GM10266 (cell line): ENCODE data around the gene GABRR3.

ENCODE experiments used
- DNase-seq: peaks from one replicate; pipeline ENCODE4 v3.0.0; 2012; ENCODE audit errors: extremely low spot score
- TF ChIP-seq, protein P1 (sequence below): IDR thresholded peaks from 2 replicates; pipeline ENCODE4 v1.5.1; 2012; ENCODE audit warnings: mild to moderate bottlenecking, low read depth; ENCODE audit not compliant: control insufficient read depth, insufficient read depth; ENCODE audit errors: missing control alignments

The GABRR3 gene

DNA sequence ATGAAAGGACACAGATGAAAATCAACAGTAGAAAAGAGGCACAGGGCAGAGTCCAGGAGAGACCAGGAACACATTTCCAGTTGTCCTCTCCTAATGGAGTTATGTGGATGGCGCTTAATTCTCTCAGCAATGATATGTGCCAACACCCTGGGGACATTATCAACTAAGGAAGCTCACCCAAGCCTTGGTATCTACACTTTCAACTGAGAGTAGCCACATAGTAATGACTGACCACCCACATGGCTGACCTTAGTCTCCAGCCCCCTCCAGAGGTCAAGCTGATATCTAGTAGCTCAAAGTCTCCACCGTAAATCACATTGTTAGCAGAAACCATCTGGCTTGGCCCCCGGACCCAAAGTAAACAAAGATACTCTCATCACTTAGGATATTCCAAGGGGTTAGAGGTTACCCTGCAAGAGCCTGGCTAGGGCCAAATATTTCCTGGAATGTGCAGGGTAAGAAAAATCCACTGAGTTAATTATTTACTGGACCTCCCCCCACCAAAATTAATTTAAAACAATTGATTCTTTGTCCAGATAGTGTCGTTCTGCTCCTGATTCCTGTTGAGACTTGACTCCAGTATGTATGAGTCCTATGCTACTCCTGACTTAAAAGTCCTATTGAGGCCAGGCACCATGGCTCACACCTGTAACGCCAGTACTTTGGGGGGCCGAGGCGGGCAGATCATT, 24.8 kb downstream of the GABRR3 start:
- TF ChIP-seq, protein P1, sequence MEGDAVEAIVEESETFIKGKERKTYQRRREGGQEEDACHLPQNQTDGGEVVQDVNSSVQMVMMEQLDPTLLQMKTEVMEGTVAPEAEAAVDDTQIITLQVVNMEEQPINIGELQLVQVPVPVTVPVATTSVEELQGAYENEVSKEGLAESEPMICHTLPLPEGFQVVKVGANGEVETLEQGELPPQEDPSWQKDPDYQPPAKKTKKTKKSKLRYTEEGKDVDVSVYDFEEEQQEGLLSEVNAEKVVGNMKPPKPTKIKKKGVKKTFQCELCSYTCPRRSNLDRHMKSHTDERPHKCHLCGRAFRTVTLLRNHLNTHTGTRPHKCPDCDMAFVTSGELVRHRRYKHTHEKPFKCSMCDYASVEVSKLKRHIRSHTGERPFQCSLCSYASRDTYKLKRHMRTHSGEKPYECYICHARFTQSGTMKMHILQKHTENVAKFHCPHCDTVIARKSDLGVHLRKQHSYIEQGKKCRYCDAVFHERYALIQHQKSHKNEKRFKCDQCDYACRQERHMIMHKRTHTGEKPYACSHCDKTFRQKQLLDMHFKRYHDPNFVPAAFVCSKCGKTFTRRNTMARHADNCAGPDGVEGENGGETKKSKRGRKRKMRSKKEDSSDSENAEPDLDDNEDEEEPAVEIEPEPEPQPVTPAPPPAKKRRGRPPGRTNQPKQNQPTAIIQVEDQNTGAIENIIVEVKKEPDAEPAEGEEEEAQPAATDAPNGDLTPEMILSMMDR: no peak
- DNase-seq: no peak

DNA sequence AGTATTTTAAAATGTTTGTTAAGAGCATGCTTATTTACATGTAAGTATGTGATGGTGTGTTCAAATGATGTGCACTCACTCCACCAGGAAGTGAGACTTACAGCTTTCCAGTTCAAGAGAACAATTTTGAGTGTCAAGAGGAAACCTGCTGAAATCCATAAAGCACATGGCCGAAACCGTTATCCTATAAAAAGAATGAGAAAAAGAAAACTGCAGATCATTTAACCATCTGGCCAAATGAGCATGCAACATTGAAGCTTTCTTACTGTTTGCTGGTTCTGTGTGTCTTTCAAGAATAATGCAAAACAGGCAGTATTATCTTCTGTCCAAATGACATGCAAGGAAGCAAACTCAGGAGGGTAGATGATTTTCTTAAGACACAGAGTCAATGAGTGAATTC, 26.3 kb downstream of the GABRR3 start:
- TF ChIP-seq, protein P1: no peak
- no peak for DNase-seq

DNA sequence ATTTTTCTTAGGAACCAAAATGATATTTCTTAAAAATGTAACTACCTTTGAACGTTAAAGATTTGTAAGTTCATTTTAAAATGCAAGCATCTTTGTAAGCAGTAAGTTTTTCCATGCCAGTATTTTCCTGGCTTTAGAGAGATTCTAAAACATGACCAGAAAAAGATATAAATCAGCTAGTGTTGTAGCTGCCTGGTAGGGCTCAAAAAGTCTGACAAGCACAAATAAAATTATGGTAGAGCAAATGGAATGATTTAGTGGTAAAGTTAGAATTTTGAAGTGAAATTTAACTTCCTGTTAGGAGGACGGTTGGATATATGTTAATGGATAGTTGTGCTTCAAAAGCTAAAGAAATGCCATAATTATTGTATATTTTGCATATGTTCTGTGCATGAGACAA, 29.7 kb downstream of the GABRR3 start:
- TF ChIP-seq, protein P1: no peak
- DNase-seq: no peak

DNA sequence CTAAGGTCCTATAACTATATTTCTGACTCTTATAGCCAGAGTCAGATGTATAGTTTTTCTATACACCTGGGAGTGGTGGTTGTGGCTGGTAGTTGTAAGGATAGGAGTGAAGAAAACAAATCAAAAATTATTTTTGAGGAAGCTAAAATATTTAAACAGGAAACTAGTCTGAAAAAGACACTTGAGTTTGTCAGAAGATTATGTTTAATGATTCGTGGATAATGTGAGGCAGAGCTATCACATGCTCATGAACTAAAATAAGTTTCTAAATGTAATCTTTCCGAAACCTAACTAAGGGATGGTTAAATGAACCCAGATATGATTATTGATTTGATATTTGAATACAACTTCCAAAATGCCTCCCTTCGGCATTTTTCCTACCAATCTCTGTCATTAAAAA, 30.4 kb downstream of the GABRR3 start:
- TF ChIP-seq, protein P1: no peak
- no peak for DNase-seq

DNA sequence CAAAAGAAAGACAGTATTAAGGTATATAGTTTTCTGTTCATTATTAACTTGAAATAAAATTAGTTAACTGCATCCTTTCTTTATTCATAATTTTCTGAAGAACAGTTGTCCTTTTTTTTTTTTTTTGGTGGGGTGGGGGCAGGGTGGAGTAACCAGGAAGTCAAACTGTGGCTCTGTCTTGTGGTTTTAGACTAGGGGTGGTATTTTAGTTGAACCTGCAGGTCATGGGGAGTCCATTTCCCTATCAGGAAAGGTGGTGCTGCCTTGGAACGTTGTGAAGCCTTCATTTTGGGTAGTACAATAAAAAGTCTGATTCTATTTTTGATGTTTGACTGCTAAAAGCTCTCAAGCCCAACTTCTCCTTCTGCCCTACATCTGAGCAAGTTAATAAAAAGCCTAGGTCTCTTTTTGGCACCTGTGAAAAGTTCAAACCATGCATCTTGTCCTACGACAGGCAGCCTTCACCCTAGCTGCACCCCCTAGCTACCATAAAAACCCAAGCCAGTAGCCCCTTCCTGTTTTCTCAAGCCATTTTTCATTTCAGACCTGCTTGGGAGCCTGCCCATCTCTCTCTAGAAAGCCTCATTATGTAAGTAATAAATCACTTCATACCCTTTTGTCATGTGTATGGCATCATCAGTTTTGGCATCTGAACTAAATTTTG, 31.7 kb downstream of the GABRR3 start:
- no peak for DNase-seq
- TF ChIP-seq, protein P1: no peak

DNA sequence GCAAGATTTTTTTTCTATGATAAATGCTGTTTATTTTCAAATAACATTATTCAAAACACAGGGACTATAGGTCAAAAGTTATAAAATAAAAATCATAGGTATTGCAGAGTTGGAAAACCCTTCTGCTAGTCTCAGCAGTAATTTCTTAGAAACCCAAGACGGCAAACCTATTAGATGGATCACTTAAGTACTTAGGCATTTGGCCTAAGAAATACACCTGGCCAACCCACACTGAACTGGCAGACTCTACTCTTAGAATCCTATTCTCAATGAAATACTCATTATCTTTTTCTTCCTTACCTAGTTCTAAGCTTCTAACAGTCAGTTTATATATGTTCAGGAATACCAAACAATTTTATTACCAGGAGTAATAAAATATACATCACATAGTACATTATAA, 32.4 kb downstream of the GABRR3 start:
- no peak for DNase-seq
- TF ChIP-seq, protein P1: no peak

DNA sequence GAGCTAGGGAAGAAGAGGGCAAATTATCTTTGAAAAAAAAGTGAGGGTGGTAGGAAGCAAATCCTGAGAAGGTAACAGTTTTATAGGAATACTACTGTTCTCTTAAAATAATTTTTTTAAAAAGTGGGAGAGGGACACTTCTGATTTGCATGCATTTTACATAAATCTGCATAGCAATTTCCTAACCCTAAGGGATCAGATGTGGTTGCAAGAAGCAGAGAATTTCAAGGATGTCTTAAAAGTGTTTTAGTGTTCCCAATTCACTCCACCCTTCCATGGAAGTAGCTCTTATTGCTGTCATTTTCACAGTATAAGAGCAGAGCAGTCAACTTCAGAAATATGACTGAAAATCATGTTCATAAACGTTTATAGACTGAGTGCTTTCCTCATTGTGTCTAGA, 35.1 kb downstream of the GABRR3 start:
- TF ChIP-seq, protein P1: no peak
- DNase-seq: no peak
